K562 (cell line): ENCODE data around the gene IL17RB. TPM values are rescaled to one million over a fixed set of nuclear protein-coding genes. Genes with fewer than 3 reads are reported as not detected.

Experiments
- ATAC-seq: fragments of 200-7000 bp; cut with Tn5 transposase; 3 replicates; pipeline ENCODE4 v1.9.1; 2020; ENCODE audit warnings: moderate library complexity
- BruUV-seq: library from RNA; stranded (reverse); fragments of 400-500 nt; replicated peaks from 2 replicates; lab custom pipeline; 2021; lab: Mats Ljungman, UMichigan
- CTCF ChIA-PET: fragments of 300-600 bp; formaldehyde crosslinking; extraction: SDS; loops from one replicate; lab custom pipeline; 2021; ENCODE audit warnings: low intra/inter-chr PET ratio; lab: Yijun Ruan, JAX
- POLR2A ChIA-PET: fragments of 300-600, 350-650 bp; sonication (Branson Sonifier 250); formaldehyde crosslinking; extraction: SDS; loops from one replicate; lab custom pipeline; 2021; ENCODE audit warnings: antibody characterized with exemption, inconsistent platforms; lab: Yijun Ruan, JAX
- DNase-seq, 4 experiments: peaks; one replicate each; pipeline versions ENCODE4 v3.0.0 to v3.0.0-alpha.2; 2011 to 2018; ENCODE audit warnings: low spot score in 3 of 4, mixed read lengths in 3 of 4; ENCODE audit errors: extremely low read depth in 1 of 4
- FAIRE-seq: peaks from 2 replicates; lab custom pipeline; 2011; peaks lifted over from hg19 to GRCh38; lab: Jason Lieb, UNC
- H2AFZ ChIP-seq: 2 replicates; pipeline ENCODE4 v1.6.0; 2011; ENCODE audit warnings: low read depth, low read length, control low read depth, inconsistent platforms
- H3K27ac ChIP-seq: fragments of 200-600 bp; 3 replicates; pipeline ENCODE4 v1.8.0; 2011; ENCODE audit warnings: low read depth, mild to moderate bottlenecking, control low read depth, inconsistent platforms, low read length, moderate library complexity, mixed read lengths; ENCODE audit errors: extremely low read depth
- H3K27me3 ChIP-seq, 2 experiments: fragments of 300-600 bp in 1 of 2; 2 replicates in 1 of 2; 3 replicates in 1 of 2; pipeline versions ENCODE4 v1.6.0 to v1.8.0; 2011; ENCODE audit warnings: inconsistent platforms in 2 of 2, low read length in 2 of 2, mild to moderate bottlenecking in 1 of 2, mixed read lengths in 1 of 2, moderate library complexity in 1 of 2; ENCODE audit not compliant: control insufficient read depth in 2 of 2, insufficient read depth in 2 of 2
- H3K36me3 ChIP-seq: fragments of 300-600 bp; 3 replicates; pipeline ENCODE4 v1.8.0; 2011; ENCODE audit warnings: mild to moderate bottlenecking, low read length, inconsistent platforms; ENCODE audit not compliant: control insufficient read depth, insufficient read depth
- H3K4me1 ChIP-seq, 2 experiments: fragments of 200-600 bp in 1 of 2; replicated peaks in 1 of 2; 2 replicates in 1 of 2; 3 replicates in 1 of 2; pipeline versions ENCODE4 v1.5.1 to v1.8.0; 2011; ENCODE audit warnings: inconsistent platforms in 2 of 2, low read length in 2 of 2, mild to moderate bottlenecking in 1 of 2, mixed read lengths in 1 of 2, moderate library complexity in 1 of 2; ENCODE audit not compliant: control insufficient read depth in 2 of 2, insufficient read depth in 2 of 2
- H3K4me2 ChIP-seq: 2 replicates; pipeline ENCODE4 v1.6.1; 2011; ENCODE audit warnings: low read length, control low read depth, inconsistent platforms, mixed read lengths; ENCODE audit not compliant: insufficient read depth
- H3K4me3 ChIP-seq: fragments of 200-600 bp; sonication (generic), shearing (Covaris generic); 2 replicates; pipeline ENCODE4 v1.5.1; 2016; ENCODE audit warnings: control low read depth, inconsistent platforms
- H3K79me2 ChIP-seq: fragments of 200-600 bp; 3 replicates; pipeline ENCODE4 v1.8.0; 2011; ENCODE audit warnings: low read length, inconsistent platforms; ENCODE audit not compliant: control insufficient read depth, insufficient read depth
- H3K9ac ChIP-seq, 2 experiments: 2 replicates each; pipeline versions ENCODE4 v1.6.0 to v1.6.1; 2011; ENCODE audit warnings: low read depth in 2 of 2, low read length in 2 of 2, control low read depth in 1 of 2, inconsistent platforms in 1 of 2, mild to moderate bottlenecking in 1 of 2, mixed read lengths in 1 of 2; ENCODE audit not compliant: insufficient read depth in 1 of 2
- H3K9me1 ChIP-seq: one replicate; pipeline ENCODE4 v1.6.0; 2011; ENCODE audit warnings: inconsistent platforms, mild to moderate bottlenecking, low read length, moderate library complexity; ENCODE audit not compliant: control insufficient read depth, insufficient read depth
- H3K9me3 ChIP-seq: replicated peaks from 2 replicates; pipeline ENCODE4 v1.5.1; 2011; ENCODE audit warnings: low read depth, low read length, inconsistent platforms; ENCODE audit not compliant: control insufficient read depth, insufficient read depth
- H4K20me1 ChIP-seq: replicated peaks from 2 replicates; pipeline ENCODE4 v1.6.1; 2011; ENCODE audit warnings: low read length, inconsistent platforms, mixed read lengths; ENCODE audit not compliant: control insufficient read depth, insufficient read depth
- EP300 ChIP-seq: IDR thresholded peaks from 2 replicates; pipeline ENCODE4 v1.6.1; 2012; ENCODE audit warnings: low read length, improper control_type of control experiment
- ETS2 ChIP-seq: IDR thresholded peaks from 2 replicates; pipeline ENCODE4 v1.6.1; 2016; ENCODE audit warnings: borderline replicate concordance, missing genetic modification characterization, mild to moderate bottlenecking, moderate library complexity, missing compliant biosample characterization; ENCODE audit not compliant: poor library complexity, severe bottlenecking
- KLF16 ChIP-seq: IDR thresholded peaks from 2 replicates; pipeline ENCODE4 v1.6.1; 2016; ENCODE audit warnings: antibody characterized with exemption
- NELFE ChIP-seq: IDR thresholded peaks from 2 replicates; pipeline ENCODE4 v1.6.1; 2011; ENCODE audit warnings: mild to moderate bottlenecking; ENCODE audit not compliant: insufficient read depth, insufficient read length
- STAT5A ChIP-seq: IDR thresholded peaks from 2 replicates; pipeline ENCODE4 v1.6.1; 2012; ENCODE audit warnings: low read length, inconsistent platforms, borderline replicate concordance
- TAF9B ChIP-seq: fragments of 450-650 bp; IDR thresholded peaks from 2 replicates; pipeline ENCODE4 v1.6.1; 2018; ENCODE audit warnings: mild to moderate bottlenecking; ENCODE audit not compliant: partially characterized antibody
- TSC22D4 ChIP-seq: fragments of 450-650 bp; IDR thresholded peaks from 2 replicates; pipeline ENCODE4 v1.6.1; 2016; ENCODE audit warnings: missing genetic modification characterization, missing biosample characterization, control low read depth
- ZNF436 ChIP-seq: fragments of 250-450, 450-650 bp; sonication (Bioruptor Pico); formaldehyde crosslinking; IDR thresholded peaks from 2 replicates; pipeline ENCODE4 v1.7.0; 2020; ENCODE audit warnings: mild to moderate bottlenecking
- WGBS: fragments of 100-300 bp; shearing (Covaris generic); methylation state at CpG from one replicate; pipeline ENCODE4 v1.1.6; 2016; ENCODE audit warnings: low coverage, mixed read lengths; ENCODE audit not compliant: insufficient coverage; ENCODE audit errors: missing lambda C conversion rate; 5-methylcytosine and 5-hydroxymethylcytosine counted together
- in situ Hi-C: fragments of 300-500 bp; cut with MboI; formaldehyde crosslinking; loops from 4 replicates; pipeline ENCODE4 v1.15.0; 2018; ENCODE audit warnings: inconsistent platforms, mixed read lengths
- intact Hi-C: fragments of 100-400 bp; cut with micrococcal nuclease; formaldehyde crosslinking; loops from 2 replicates; pipeline ENCODE4 v1.14.2; 2022
- polyA plus RNA-seq, 8 experiments: library from polyadenylated mRNA; depleted of rRNA in 4 of 8; stranded (reverse) in 5 of 8; unstranded in 3 of 8; fragments of >200 nt; fragmentation: Nextera tagmentation in 2 of 8; fragmentation: Illumina TruSeq in 1 of 8; extraction: Ambion mirVana in 2 of 8; extraction: Trizol in 1 of 8; gene quantifications; 2 replicates each; pipeline versions ENCODE4 v1.2.1 to v1.2.3, GENCODE V29; 2011 to 2014; ENCODE audit warnings: inconsistent platforms in 1 of 8, missing spikeins in 1 of 8
- total RNA-seq, 7 experiments: library from RNA; depleted of rRNA in 6 of 7; stranded (reverse); fragments of >200 nt in 6 of 7; fragmentation: Illumina TruSeq in 2 of 7; extraction: Trizol in 2 of 7; gene quantifications; 2 replicates each; pipeline versions ENCODE4 v1.2.1 to v1.2.3, GENCODE V29; 2011 to 2021; ENCODE audit warnings: low replicate concordance in 1 of 7
- TF ChIP-seq, protein P1 (sequence below): fragments of 450-650 bp; formaldehyde crosslinking; IDR thresholded peaks from 2 replicates; pipeline ENCODE4 v1.4.0; 2022; ENCODE audit warnings: missing genetic modification characterization
- TF ChIP-seq, protein P2 (sequence below): sonication (generic); formaldehyde crosslinking; IDR thresholded peaks from 2 replicates; pipeline ENCODE4 v1.8.1; 2023; ENCODE audit warnings: mild to moderate bottlenecking, missing genetic modification reagents
- TF ChIP-seq, protein P3 (sequence below): sonication (generic); formaldehyde crosslinking; IDR thresholded peaks from 2 replicates; pipeline ENCODE4 v1.8.1; 2022; ENCODE audit warnings: missing genetic modification reagents

IL17RB gene
- total and polyA plus RNA-seq, 9 of the 15 experiments (the other 6 are each of a cell fraction or from before 2014, with no cell fraction given) = 1.1 to 4.1 (median 1.7) TPM

DNA sequence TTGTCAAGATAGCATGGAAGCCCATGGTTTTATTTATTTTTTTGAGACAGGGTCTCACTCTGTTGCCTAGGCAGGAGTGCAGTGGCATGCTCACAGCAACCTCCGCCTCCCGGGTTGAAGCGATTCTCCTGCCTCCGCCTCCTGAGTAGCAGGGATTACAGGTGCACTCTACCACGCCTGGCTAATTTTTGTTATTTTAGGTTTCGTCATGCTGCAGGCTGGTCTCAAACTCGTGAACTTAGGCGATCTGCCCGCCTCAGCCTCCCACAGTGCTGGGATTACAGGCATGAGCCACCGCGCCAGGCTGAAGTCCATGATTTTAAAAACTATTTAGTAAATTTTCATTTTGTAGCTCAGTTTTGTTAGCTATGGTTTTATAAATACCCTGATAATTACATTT, 38.3 kb downstream of the IL17RB start:
- Histone ChIP-seq H2AFZ (no peak overlapping the region), H3K4me3 (no peak overlapping the region), H3K9ac (no peak overlapping the region), H3K79me2 (peaks cover 20% of the 10 kb centered on the region), H3K9me3 (no peaks in the 10 kb centered on the region), H3K9me1 (peaks cover 2% of the 10 kb centered on the region), H3K27ac (no peak overlapping the region), H3K4me1 (peaks cover 5 to 14% of the 10 kb centered on the region in 2 experiments; a peak in 4 of 5 replicates), H3K27me3 (no peaks in the 10 kb centered on the region), H4K20me1 (0 out of 2 replicates have a peak, but pooled peaks cover 10% of the 10 kb centered on the region), H3K36me3 (peaks cover 41% of the 10 kb centered on the region), H3K4me2 (no peak overlapping the region)
- 95% methylated on average over 9 of the region's 11 CpGs for WGBS
- no peak for ATAC-seq
- BruUV-seq = no TSS peak
- intact Hi-C loops (no loop called here), in situ Hi-C loops (no loop called here)
- FAIRE-seq = no peak
- TF ChIP-seq ZNF436 (CRISPR knock-in tag) = no peak
- TF ChIP-seq TAF9B = no peak
- TF ChIP-seq EP300 = no peak
- no peak for TF ChIP-seq TSC22D4 (tag)
- TF ChIP-seq, protein P1, sequence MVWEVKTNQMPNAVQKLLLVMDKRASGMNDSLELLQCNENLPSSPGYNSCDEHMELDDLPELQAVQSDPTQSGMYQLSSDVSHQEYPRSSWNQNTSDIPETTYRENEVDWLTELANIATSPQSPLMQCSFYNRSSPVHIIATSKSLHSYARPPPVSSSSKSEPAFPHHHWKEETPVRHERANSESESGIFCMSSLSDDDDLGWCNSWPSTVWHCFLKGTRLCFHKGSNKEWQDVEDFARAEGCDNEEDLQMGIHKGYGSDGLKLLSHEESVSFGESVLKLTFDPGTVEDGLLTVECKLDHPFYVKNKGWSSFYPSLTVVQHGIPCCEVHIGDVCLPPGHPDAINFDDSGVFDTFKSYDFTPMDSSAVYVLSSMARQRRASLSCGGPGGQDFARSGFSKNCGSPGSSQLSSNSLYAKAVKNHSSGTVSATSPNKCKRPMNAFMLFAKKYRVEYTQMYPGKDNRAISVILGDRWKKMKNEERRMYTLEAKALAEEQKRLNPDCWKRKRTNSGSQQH (CRISPR knock-in tag) = no peak
- TF ChIP-seq KLF16 = no peak
- TF ChIP-seq, protein P2, sequence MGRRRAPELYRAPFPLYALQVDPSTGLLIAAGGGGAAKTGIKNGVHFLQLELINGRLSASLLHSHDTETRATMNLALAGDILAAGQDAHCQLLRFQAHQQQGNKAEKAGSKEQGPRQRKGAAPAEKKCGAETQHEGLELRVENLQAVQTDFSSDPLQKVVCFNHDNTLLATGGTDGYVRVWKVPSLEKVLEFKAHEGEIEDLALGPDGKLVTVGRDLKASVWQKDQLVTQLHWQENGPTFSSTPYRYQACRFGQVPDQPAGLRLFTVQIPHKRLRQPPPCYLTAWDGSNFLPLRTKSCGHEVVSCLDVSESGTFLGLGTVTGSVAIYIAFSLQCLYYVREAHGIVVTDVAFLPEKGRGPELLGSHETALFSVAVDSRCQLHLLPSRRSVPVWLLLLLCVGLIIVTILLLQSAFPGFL (CRISPR knock-in tag) = no peak
- TF ChIP-seq, protein P3, sequence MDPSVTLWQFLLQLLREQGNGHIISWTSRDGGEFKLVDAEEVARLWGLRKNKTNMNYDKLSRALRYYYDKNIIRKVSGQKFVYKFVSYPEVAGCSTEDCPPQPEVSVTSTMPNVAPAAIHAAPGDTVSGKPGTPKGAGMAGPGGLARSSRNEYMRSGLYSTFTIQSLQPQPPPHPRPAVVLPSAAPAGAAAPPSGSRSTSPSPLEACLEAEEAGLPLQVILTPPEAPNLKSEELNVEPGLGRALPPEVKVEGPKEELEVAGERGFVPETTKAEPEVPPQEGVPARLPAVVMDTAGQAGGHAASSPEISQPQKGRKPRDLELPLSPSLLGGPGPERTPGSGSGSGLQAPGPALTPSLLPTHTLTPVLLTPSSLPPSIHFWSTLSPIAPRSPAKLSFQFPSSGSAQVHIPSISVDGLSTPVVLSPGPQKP = no peak
- TF ChIP-seq STAT5A = no peak
- no peak for TF ChIP-seq NELFE
- no peak for TF ChIP-seq ETS2
- CTCF ChIA-PET = no interaction called here
- no peak for DNase-seq
- POLR2A ChIA-PET = no interaction called here
